ENCODE data around the gene FTCDNL1. TPM values are rescaled to one million over a fixed set of nuclear protein-coding genes. Genes with fewer than 3 reads are reported as not detected.

The FTCDNL1 gene
- total and polyA plus RNA-seq, 2 of the 13 experiments (the other 11 are each of a cell fraction or from before 2014, with no cell fraction given): 0.98 to 1.4 TPM

DNA sequence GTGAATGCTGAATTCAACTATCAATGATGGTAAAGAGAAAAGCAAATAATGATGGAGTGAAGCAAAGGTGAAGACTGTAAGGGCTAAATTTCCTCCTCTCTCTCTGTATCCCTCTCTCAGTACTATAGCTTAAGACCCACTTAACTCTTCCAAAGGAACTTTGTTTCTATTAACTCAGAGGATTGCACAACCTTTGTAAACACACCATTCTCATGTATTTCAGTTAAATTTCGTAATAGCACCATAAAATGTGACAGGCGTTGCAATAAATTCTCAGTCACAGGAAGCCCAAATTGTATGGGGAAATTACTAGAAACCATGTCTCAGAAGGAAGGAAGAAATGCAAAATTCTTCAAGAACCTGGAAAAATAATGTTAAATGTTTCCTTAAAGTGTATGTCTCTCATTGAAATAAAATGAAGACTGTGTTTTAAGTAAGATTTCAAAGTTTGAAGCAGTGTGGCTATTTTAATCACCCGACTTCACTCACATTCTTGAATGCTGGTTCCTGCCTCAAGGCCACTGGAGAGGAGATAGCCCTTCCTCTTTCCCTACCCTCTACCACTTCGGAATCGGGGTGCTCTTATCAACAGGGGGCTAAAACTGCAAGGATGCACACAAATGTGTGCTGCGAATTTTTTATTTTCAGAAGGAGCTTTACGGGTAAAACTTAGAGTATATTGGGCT is 112.1 kb downstream of the FTCDNL1 start (continued):
- TF ChIP-seq YY1 (IDR thresholded peaks at IDR 0.05; ENCODE audit: insufficient read depth, insufficient replicate concordance, low read depth, low read length) (no peak), ZNF75D (CRISPR knock-in tag; IDR thresholded peaks at IDR 0.05; ENCODE audit: borderline replicate concordance) (no peak), ZNF766 (CRISPR knock-in tag; IDR thresholded peaks at IDR 0.05; ENCODE audit: borderline replicate concordance) (no peak), ZMYM3 (CRISPR knock-in tag; IDR thresholded peaks at IDR 0.05) (no peak), DMAP1 (CRISPR knock-in tag; IDR thresholded peaks at IDR 0.05) (no peak), SMC3 (IDR thresholded peaks at IDR 0.05; ENCODE audit: low read length) (peak; percentile 65; the same call in 1 of the 2 replicates), POLR2A (IDR thresholded peaks at IDR 0.05; ENCODE audit: insufficient read depth in 1 of 2, low read depth in 2 of 2, low read length in 2 of 2) (no peak), MAZ (IDR thresholded peaks at IDR 0.05; ENCODE audit: borderline replicate concordance, low read depth, low read length) (no peak), MAZ (CRISPR knock-in tag; IDR thresholded peaks at IDR 0.05; ENCODE audit: low read depth) (no peak), CBFB (CRISPR knock-in tag; IDR thresholded peaks at IDR 0.05) (no peak), POGZ (CRISPR knock-in tag; IDR thresholded peaks at IDR 0.05) (peak; percentile 84)
- TF ChIP-seq, protein P1, sequence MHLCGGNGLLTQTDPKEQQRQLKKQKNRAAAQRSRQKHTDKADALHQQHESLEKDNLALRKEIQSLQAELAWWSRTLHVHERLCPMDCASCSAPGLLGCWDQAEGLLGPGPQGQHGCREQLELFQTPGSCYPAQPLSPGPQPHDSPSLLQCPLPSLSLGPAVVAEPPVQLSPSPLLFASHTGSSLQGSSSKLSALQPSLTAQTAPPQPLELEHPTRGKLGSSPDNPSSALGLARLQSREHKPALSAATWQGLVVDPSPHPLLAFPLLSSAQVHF (CRISPR knock-in tag; IDR thresholded peaks at IDR 0.05): no peak
- TF ChIP-seq, protein P2, sequence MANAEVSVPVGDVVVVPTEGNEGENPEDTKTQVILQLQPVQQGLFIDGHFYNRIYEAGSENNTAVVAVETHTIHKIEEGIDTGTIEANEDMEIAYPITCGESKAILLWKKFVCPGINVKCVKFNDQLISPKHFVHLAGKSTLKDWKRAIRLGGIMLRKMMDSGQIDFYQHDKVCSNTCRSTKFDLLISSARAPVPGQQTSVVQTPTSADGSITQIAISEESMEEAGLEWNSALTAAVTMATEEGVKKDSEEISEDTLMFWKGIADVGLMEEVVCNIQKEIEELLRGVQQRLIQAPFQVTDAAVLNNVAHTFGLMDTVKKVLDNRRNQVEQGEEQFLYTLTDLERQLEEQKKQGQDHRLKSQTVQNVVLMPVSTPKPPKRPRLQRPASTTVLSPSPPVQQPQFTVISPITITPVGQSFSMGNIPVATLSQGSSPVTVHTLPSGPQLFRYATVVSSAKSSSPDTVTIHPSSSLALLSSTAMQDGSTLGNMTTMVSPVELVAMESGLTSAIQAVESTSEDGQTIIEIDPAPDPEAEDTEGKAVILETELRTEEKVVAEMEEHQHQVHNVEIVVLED (CRISPR knock-in tag; IDR thresholded peaks at IDR 0.05; ENCODE audit: borderline replicate concordance): peak; percentile 23; the same call in 1 of the 2 replicates
- TF ChIP-seq, protein P3, sequence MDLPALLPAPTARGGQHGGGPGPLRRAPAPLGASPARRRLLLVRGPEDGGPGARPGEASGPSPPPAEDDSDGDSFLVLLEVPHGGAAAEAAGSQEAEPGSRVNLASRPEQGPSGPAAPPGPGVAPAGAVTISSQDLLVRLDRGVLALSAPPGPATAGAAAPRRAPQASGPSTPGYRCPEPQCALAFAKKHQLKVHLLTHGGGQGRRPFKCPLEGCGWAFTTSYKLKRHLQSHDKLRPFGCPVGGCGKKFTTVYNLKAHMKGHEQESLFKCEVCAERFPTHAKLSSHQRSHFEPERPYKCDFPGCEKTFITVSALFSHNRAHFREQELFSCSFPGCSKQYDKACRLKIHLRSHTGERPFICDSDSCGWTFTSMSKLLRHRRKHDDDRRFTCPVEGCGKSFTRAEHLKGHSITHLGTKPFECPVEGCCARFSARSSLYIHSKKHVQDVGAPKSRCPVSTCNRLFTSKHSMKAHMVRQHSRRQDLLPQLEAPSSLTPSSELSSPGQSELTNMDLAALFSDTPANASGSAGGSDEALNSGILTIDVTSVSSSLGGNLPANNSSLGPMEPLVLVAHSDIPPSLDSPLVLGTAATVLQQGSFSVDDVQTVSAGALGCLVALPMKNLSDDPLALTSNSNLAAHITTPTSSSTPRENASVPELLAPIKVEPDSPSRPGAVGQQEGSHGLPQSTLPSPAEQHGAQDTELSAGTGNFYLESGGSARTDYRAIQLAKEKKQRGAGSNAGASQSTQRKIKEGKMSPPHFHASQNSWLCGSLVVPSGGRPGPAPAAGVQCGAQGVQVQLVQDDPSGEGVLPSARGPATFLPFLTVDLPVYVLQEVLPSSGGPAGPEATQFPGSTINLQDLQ (CRISPR knock-in tag; IDR thresholded peaks at IDR 0.05): no peak
- TF ChIP-seq, protein P4, sequence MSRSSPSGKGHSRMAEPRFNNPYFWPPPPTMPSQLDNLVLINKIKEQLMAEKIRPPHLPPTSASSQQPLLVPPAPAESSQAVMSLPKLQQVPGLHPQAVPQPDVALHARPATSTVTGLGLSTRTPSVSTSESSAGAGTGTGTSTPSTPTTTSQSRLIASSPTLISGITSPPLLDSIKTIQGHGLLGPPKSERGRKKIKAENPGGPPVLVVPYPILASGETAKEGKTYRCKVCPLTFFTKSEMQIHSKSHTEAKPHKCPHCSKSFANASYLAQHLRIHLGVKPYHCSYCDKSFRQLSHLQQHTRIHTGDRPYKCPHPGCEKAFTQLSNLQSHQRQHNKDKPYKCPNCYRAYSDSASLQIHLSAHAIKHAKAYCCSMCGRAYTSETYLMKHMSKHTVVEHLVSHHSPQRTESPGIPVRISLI (CRISPR knock-in tag; IDR thresholded peaks at IDR 0.05; ENCODE audit: borderline replicate concordance): no peak
- TF ChIP-seq, protein P5, sequence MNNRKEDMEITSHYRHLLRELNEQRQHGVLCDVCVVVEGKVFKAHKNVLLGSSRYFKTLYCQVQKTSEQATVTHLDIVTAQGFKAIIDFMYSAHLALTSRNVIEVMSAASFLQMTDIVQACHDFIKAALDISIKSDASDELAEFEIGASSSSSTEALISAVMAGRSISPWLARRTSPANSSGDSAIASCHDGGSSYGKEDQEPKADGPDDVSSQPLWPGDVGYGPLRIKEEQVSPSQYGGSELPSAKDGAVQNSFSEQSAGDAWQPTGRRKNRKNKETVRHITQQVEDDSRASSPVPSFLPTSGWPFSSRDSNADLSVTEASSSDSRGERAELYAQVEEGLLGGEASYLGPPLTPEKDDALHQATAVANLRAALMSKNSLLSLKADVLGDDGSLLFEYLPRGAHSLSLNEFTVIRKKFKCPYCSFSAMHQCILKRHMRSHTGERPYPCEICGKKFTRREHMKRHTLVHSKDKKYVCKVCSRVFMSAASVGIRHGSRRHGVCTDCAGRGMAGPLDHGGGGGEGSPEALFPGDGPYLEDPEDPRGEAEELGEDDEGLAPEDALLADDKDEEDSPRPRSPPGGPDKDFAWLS (CRISPR knock-in tag; IDR thresholded peaks at IDR 0.05; ENCODE audit: borderline replicate concordance): no peak
- TF ChIP-seq, protein P6, sequence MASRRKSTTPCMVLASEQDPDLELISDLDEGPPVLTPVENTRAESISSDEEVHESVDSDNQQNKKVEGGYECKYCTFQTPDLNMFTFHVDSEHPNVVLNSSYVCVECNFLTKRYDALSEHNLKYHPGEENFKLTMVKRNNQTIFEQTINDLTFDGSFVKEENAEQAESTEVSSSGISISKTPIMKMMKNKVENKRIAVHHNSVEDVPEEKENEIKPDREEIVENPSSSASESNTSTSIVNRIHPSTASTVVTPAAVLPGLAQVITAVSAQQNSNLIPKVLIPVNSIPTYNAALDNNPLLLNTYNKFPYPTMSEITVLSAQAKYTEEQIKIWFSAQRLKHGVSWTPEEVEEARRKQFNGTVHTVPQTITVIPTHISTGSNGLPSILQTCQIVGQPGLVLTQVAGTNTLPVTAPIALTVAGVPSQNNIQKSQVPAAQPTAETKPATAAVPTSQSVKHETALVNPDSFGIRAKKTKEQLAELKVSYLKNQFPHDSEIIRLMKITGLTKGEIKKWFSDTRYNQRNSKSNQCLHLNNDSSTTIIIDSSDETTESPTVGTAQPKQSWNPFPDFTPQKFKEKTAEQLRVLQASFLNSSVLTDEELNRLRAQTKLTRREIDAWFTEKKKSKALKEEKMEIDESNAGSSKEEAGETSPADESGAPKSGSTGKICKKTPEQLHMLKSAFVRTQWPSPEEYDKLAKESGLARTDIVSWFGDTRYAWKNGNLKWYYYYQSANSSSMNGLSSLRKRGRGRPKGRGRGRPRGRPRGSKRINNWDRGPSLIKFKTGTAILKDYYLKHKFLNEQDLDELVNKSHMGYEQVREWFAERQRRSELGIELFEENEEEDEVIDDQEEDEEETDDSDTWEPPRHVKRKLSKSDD (CRISPR knock-in tag; IDR thresholded peaks at IDR 0.05; ENCODE audit: low read depth): no peak
